ENCODE data around the gene RHOF.

- TF ChIP-seq CTCF (CRISPR knock-in tag; IDR thresholded peaks at IDR 0.05), result no peak
- TF ChIP-seq MZF1 (CRISPR knock-in tag; IDR thresholded peaks at IDR 0.05; ENCODE audit: borderline replicate concordance), result no peak
- TF ChIP-seq E2F1 (CRISPR knock-in tag; IDR thresholded peaks at IDR 0.05), result no peak
- no peak for TF ChIP-seq FOXA1 (IDR thresholded peaks at IDR 0.05)
- TF ChIP-seq FOXA1 (CRISPR knock-in tag; IDR thresholded peaks at IDR 0.05), result no peak
- no peak for TF ChIP-seq BHLHE40 (IDR thresholded peaks at IDR 0.05; ENCODE audit: low read length)
- TF ChIP-seq ZFX (CRISPR knock-in tag; IDR thresholded peaks at IDR 0.05; ENCODE audit: low read depth), result no peak
- no peak for TF ChIP-seq FOXP4 (CRISPR knock-in tag; IDR thresholded peaks at IDR 0.05)
These were observed 34.8 kb upstream of the RHOF start for GRCh38 chr12:121828306-121828705.

Data from HepG2 (cell line).